IPS-20b (cell line): ENCODE results near the gene FSTL4.

Experiments
- H3K27ac ChIP-seq: one replicate; pipeline ENCODE4 v1.5.1; 2013; ENCODE audit warnings: low read length
- H3K27me3 ChIP-seq: 2 replicates; pipeline ENCODE4 v1.6.1; 2013; ENCODE audit warnings: mild to moderate bottlenecking, low read length, inconsistent platforms; ENCODE audit not compliant: insufficient read depth
- H3K36me3 ChIP-seq: 2 replicates; pipeline ENCODE4 v1.6.1; 2013; ENCODE audit warnings: low read depth, mild to moderate bottlenecking, inconsistent platforms, low read length, moderate library complexity; ENCODE audit not compliant: insufficient read depth
- H3K4me1 ChIP-seq: 2 replicates; pipeline ENCODE4 v1.6.1; 2013; ENCODE audit warnings: mild to moderate bottlenecking, control low read depth, inconsistent platforms, low read length, moderate library complexity; ENCODE audit not compliant: insufficient read depth
- H3K4me3 ChIP-seq: 2 replicates; pipeline ENCODE4 v1.5.1; 2013; ENCODE audit warnings: mild to moderate bottlenecking, low read length, inconsistent platforms
- H3K9ac ChIP-seq: 2 replicates; pipeline ENCODE4 v1.6.1; 2013; ENCODE audit warnings: low read depth, mild to moderate bottlenecking, inconsistent platforms, low read length, moderate library complexity
- H3K9me3 ChIP-seq: 2 replicates; pipeline ENCODE4 v1.6.1; 2013; ENCODE audit warnings: mild to moderate bottlenecking, low read depth, low read length, inconsistent platforms; ENCODE audit not compliant: insufficient read depth

FSTL4 gene

GRCh38 chr5:133421394-133421793 lies 190.9 kb downstream of the FSTL4 start:
- Histone ChIP-seq H3K9me3 (no peaks in the 10 kb centered on the region), H3K9ac (no peak overlapping the region), H3K4me3 (no peak overlapping the region), H3K27me3 (peaks cover 34% of the 10 kb centered on the region), H3K36me3 (no peaks in the 10 kb centered on the region), H3K4me1 (peaks cover 25% of the 10 kb centered on the region), H3K27ac (no peak overlapping the region)

GRCh38 chr5:133420440-133421301 lies 191.7 kb downstream of the FSTL4 start:
- Histone ChIP-seq H3K4me3 (no peak overlapping the region), H3K4me1 (peaks cover 18% of the 10 kb centered on the region; the same call in 1 of the 2 replicates), H3K9me3 (no peaks in the 10 kb centered on the region), H3K27ac (no peak overlapping the region), H3K9ac (no peak overlapping the region), H3K27me3 (peaks cover 27% of the 10 kb centered on the region), H3K36me3 (no peaks in the 10 kb centered on the region)

GRCh38 chr5:133415906-133416305 lies 196.4 kb downstream of the FSTL4 start:
- no peaks in the 10 kb centered on the region for H3K36me3 ChIP-seq
- no peaks in the 10 kb centered on the region for H3K27me3 ChIP-seq
- H3K4me3 ChIP-seq = no peak overlapping the region
- H3K9ac ChIP-seq = no peak overlapping the region
- H3K9me3 ChIP-seq = no peaks in the 10 kb centered on the region
- H3K4me1 ChIP-seq = no peaks in the 10 kb centered on the region
- H3K27ac ChIP-seq = no peak overlapping the region

GRCh38 chr5:133415506-133415905 lies 196.8 kb downstream of the FSTL4 start:
- Histone ChIP-seq H3K27me3 (no peaks in the 10 kb centered on the region), H3K36me3 (no peaks in the 10 kb centered on the region), H3K9me3 (no peaks in the 10 kb centered on the region), H3K9ac (no peak overlapping the region), H3K4me3 (no peak overlapping the region), H3K27ac (no peak overlapping the region), H3K4me1 (no peaks in the 10 kb centered on the region)

GRCh38 chr5:133412661-133413060 lies 199.7 kb downstream of the FSTL4 start:
- Histone ChIP-seq H3K36me3 (no peaks in the 10 kb centered on the region), H3K27ac (no peak overlapping the region), H3K4me3 (no peak overlapping the region), H3K9me3 (no peaks in the 10 kb centered on the region), H3K4me1 (no peaks in the 10 kb centered on the region), H3K9ac (no peak overlapping the region), H3K27me3 (no peaks in the 10 kb centered on the region)

GRCh38 chr5:133410335-133410828 lies 202.0 kb downstream of the FSTL4 start:
- Histone ChIP-seq H3K27ac (no peak overlapping the region), H3K4me3 (no peak overlapping the region), H3K27me3 (no peaks in the 10 kb centered on the region)

GRCh38 chr5:133409210-133409674 lies 203.1 kb downstream of the FSTL4 start:
- H3K4me3 ChIP-seq = no peak overlapping the region
- no peaks in the 10 kb centered on the region for H3K9me3 ChIP-seq
- H3K27me3 ChIP-seq = no peaks in the 10 kb centered on the region
- H3K9ac ChIP-seq = no peak overlapping the region
- H3K36me3 ChIP-seq = no peaks in the 10 kb centered on the region
- no peaks in the 10 kb centered on the region for H3K4me1 ChIP-seq
- H3K27ac ChIP-seq = no peak overlapping the region

More at GRCh38 chr5:133410335-133410828, 202.0 kb downstream of the FSTL4 start:
- Histone ChIP-seq H3K9me3 (no peaks in the 10 kb centered on the region), H3K9ac (no peak overlapping the region), H3K36me3 (no peaks in the 10 kb centered on the region), H3K4me1 (no peaks in the 10 kb centered on the region)

- H3K9ac ChIP-seq = no peak overlapping the region
- no peaks in the 10 kb centered on the region for H3K36me3 ChIP-seq
- H3K27me3 ChIP-seq = no peaks in the 10 kb centered on the region
Measured at GRCh38 chr5:133408322-133408721, 204.0 kb downstream of the FSTL4 start.

GRCh38 chr5:133406977-133407632 lies 205.2 kb downstream of the FSTL4 start:
- H3K36me3 ChIP-seq = no peaks in the 10 kb centered on the region
- no peaks in the 10 kb centered on the region for H3K4me1 ChIP-seq
- H3K9ac ChIP-seq = no peak overlapping the region
- H3K4me3 ChIP-seq = no peak overlapping the region
- H3K27ac ChIP-seq = no peak overlapping the region
- H3K9me3 ChIP-seq = no peaks in the 10 kb centered on the region
- H3K27me3 ChIP-seq = no peaks in the 10 kb centered on the region

More at GRCh38 chr5:133408322-133408721, 204.0 kb downstream of the FSTL4 start:
- Histone ChIP-seq H3K9me3 (no peaks in the 10 kb centered on the region), H3K4me1 (no peaks in the 10 kb centered on the region), H3K4me3 (no peak overlapping the region), H3K27ac (no peak overlapping the region)

GRCh38 chr5:133406208-133406976 lies 205.9 kb downstream of the FSTL4 start:
- Histone ChIP-seq H3K27me3 (no peaks in the 10 kb centered on the region), H3K4me1 (peaks cover 4% of the 10 kb centered on the region; the same call in 1 of the 2 replicates), H3K27ac (no peak overlapping the region), H3K4me3 (no peak overlapping the region), H3K36me3 (no peaks in the 10 kb centered on the region), H3K9ac (no peak overlapping the region), H3K9me3 (no peaks in the 10 kb centered on the region)

GRCh38 chr5:133405275-133406034 lies 206.9 kb downstream of the FSTL4 start:
- Histone ChIP-seq H3K9ac (no peak overlapping the region), H3K4me1 (peaks cover 11% of the 10 kb centered on the region; the same call in 1 of the 2 replicates), H3K36me3 (no peaks in the 10 kb centered on the region), H3K4me3 (no peak overlapping the region), H3K9me3 (no peaks in the 10 kb centered on the region), H3K27me3 (no peaks in the 10 kb centered on the region), H3K27ac (no peak overlapping the region)
